HG02885 (cell line): Measurements from ENCODE around the gene DENND1B.

Experiments used
- ATAC-seq: cut with Tn5 transposase; IDR thresholded peaks from one replicate; pipeline ENCODE4 v1.9.1; 2021; ENCODE audit warnings: mild to moderate bottlenecking; ENCODE audit not compliant: unreplicated experiment, poor library complexity

DENND1B gene

DNA sequence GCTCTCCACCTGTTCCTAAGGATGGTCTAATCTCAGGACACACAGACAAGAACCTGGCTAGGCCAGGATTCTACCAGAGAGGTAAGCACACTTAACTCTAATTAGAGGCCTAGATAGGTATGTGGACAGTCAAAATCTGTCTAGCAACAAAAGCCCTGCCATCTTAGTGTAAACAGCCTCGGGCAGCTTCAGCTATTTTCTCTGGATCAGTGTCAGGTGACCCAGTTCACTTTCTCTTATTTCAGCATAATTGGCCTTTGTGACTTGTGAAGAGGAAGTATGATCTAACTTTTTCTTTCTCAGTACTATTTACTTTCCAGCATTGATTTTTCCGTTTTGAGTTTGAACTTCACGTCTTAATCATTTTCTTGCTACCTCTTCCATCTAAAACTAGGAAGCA is 289.5 kb downstream of the DENND1B start:
- no peak for ATAC-seq

DNA sequence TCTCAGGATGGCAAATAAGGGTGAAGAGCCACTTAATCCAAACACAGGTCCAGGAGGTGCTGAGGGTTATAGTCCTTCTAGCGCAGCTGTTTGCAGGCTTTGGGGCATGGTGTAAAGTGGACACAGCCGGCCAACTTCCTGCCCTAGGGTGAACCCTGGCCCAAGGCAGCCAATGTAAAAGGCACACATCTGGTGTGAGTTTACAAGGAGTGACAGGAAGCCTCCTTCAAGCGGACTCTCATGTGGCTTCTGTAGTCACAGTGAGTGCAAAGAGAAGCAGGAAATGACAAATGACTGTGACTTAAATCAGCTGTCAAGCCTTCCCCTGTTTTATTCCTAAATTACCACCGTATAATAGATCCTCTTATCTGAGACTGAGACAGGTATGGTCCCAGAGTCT is 294.2 kb downstream of the DENND1B start:
- peak; percentile 72 for ATAC-seq

DNA sequence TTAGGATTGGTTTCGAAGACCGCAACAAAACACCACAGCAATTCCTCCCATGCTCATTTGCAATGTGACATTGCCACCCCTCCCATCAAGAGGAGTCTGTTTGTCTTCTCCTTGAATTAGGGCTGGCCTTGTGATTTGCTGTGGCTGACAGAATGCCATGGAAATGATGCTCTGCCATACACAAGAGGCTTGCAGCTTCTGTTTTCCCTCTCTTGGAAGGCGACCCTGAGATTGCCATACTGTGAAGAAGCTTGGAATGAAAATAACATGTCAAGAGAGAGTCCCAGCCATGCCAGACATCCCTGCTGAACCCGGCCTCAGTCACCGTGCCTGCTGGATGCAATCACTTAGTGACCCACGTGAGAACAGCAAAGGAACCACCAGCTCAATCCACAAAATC is 294.8 kb downstream of the DENND1B start:
- ATAC-seq = no peak

DNA sequence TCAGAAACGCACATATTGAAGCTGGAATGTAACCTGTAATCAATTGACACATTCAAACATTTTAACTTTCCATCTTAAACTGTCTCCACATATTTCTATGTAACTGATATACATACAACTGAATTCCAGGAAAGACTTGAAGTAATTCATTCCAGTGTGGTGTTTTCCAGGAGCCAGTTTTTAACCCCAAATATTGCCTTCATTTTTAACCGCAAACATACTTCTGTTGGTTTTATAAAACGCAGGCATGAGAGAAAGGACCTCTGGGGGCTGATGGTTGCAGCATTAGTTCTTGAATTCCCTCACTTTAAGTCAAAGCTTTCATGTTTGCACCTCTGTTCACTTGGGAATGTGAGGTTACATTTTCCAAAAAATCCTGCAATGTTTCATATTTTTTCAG is 303.1 kb downstream of the DENND1B start:
- no peak for ATAC-seq

DNA sequence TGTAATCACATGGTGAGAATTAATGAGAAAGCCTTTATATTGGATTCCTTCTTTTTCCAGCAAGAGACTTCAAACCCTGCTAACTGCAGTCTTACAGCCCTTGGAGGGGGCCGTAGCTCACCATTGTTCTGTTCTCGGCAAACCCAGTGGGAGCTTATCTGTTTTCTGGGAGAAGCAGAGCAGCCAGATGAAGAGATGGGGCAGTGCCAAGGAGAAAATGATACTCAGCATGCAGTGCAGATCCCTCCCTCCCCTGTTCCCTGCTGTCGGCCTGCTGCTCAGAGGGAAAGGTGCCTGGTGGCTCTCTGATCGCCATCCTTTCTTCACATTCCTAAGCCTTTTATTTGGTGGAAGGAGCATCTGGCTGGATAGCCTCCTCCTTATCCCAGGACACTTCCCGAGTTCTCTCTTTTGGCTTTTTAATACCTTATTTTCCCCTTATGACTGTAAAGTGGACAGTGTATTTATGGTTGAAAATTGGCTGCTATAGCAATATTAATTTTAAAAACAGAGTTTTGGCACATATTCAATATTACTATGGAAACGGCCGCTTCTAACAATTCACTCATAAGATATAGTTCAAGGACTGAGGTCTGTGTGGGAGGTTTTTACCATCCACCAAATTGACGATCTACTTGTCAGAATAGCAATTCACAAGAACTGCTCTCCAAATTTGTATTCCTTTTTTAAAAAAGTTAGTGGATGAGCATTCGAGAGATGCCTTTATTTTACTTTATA is 303.9 kb downstream of the DENND1B start:
- no peak for ATAC-seq

DNA sequence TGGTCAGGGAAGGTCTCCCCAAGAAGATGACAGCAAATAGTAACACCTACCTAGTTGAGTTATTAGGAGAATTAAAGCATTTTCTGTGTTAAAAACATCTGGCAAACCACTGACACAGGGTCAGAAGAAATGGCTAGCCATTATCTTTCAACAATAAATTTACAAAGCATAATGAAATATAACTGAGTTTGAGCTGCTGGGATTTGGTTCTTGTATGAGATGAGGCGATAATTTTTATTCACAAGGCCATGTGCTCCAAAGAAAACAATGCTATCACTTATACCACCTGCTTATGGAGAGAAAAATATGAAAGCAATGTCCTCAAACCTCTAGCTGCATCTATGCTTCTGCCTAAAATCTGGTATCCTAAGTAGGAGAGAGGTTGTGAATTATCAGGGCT is 304.9 kb downstream of the DENND1B start:
- ATAC-seq = no peak

DNA sequence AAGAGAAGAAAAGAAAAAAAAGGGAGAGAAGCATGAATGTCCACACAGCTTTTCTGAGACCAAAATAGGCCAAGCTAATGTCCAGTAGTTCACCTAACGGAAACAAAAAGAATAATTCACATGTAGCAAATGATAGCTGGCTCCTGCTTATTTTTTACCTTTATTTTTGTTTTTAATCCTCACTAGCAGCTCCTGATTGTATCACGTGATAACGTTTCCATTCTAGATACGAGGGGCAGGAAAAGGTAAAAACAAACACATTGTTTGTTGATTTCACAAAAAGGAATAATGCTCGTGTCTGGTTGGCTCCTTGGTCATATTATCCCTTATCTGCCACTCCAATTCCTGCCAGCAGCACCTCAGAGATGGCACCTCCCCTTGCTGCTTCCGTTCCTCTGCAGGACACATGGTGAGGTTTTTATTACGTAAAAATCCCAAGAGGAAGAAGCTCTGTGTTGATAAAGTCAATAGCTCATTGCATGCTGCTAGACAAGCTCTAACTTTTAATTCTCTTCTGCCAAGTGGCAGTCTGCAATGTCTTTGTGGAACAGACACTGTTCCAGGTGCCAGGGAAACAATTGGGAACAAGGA is 305.6 kb downstream of the DENND1B start:
- ATAC-seq = no peak

DNA sequence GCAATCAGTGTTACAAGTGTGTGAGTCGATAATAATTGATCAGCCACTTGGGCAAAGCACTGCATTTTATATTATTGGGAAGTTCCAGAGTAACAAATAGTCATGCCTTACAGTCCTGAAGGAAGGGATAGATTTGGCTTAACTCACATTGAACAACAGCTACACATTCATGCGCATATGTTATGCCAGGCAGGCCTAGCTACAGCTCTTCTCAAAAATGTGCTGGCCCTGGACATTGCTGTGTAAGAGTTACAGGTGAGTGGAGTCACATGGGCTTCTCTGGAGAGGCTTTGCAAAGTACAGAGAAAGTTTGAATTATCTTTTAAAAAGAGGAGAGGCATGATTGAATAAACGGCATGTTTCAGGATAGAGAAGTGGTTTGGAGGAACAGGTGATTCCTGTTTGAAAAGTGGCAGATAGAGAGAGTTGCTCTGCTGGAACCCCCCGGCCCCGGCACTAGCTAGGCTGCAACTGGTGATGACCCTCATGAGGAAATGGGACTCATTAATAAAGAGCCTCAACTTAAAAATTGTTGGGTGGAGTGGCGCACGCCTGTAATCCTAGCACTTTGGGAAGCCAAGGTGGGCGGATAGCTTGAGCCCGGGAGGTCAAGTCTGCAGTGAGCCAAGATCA is 306.6 kb downstream of the DENND1B start:
- ATAC-seq = no peak

DNA sequence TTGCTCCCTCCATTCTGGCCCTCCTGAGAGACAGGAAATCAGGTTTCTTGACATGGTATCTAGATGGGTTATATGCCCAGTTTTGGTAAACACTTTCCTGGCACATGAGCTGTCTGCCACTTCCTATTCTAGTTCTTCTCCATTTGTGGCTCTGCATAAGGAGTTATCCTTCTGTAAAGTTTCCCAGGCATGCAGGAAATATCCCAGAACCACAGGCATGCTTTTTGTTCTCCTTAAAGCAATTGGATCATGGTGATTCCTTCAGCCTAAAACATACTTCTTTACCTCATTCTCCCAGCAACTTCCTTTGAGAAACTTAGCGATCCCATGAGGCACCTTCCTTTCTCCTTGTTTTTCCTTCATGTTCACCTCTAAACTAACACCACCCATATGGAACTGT is 307.4 kb downstream of the DENND1B start:
- no peak for ATAC-seq

DNA sequence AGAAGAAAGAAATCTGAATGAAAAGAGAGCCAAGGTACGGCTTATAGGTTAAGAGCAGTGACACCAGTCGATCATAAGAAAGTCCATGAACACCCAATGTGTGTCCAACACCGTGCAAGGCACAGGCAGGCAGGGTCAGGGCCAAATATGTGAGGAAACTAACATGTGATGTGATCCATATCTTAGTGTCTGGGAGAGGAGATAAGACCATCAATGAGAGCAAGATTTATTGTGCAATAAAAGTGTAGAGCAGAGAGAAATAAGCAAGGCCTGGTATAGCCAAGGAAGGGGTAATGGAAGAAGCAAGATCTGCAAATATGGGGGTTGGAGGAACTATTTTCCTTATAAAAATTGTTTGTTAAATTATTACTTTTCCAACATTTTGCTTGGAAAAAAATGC is 308.5 kb downstream of the DENND1B start:
- no peak for ATAC-seq

DNA sequence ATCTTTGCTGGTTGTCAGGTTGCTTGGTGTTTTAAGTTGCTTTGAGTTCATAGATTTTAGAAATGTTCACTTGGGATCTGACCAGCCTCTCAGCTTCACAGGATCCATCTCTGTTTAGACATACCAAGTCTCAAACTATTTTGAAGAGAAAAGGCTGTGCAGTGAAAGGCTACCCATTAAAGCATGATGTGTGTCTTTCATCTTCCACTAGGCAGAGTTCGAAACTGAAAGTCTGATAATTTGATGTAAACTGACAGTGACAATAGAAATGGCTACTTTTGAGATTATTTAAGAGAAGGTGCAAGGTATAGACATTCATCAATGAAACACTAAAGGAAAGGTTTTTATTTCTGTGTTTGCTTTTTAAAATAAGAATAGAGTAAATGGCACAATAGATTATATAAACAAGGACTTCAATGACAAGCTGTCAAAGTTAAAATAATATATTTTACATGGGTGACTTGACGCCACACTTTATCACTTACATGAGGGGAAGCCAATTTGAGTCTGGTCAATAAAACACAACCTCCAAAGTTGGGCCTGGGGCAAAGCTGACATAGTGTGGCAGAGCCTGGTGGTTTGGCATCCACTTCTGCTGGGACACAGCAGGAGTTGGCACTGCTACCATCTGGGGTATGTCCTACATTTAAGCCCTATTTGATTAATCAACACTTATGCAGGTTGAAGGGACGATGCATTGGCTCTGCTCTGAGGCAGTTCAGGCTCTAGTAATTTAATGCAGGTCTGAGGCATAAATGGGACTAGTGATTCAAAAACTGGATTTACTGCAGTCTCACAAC is 309.6 kb downstream of the DENND1B start:
- peak; percentile 51 for ATAC-seq

DNA sequence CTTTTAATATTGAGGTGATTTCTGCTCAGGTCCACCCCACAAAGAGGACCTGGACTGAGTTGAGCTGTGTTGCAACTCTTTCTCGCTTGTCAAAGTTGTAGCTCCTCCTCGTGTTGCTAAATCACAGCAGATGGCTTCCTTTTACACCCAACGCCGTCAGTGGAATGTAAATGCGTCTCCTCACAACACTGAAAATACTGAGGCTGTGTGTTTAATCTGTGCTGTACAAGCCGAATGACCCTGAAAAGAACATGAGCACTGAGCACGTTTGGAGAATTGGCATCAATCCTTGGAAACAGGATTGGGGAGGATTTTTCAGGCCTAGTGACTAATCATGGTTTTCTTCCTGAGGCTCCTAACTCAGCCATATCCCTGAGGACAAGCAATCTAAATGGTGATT is 311.2 kb downstream of the DENND1B start:
- ATAC-seq = no peak

DNA sequence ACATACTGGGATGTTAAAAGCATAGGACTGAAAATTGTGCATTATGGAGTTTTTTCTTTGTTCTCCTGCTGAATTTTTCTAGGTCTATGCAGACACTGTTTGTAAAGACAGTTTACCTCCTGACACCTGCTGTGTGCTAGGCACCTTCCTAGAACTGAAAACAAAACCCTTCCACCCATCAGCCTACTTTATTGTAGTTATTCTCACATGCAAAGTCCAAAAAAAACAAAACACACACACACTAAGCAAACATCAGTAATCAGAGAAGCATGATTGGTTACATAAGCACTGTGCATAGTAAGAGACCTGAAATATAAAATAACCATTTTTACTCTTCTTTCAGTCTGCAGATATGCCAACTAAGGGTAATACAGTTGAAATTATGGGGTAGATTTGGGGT is 312.1 kb downstream of the DENND1B start:
- no peak for ATAC-seq

DNA sequence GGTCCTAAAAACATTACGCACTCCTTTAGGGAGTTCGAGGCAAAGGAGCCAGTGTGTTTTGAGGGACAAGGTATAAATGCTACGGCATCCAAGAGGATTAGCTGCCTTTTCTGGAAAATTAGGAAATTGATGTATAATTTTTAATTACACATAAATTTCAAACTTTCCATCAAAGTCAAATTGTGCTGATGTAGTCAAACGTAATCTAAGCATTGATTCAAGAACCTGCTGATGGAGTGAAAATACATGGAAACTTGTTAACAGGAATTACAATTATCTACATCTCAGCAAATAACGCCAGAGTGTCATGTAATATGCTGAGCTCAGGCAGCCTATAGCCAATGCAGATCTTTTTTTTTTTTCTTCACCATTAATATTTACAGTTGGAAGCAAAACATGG is 312.7 kb downstream of the DENND1B start:
- no peak for ATAC-seq
